HCT116 (cell line): ENCODE results near the gene UQCRHL. TPM values are rescaled to one million over a fixed set of nuclear protein-coding genes. Genes with fewer than 3 reads are reported as not detected.

ENCODE experiments used
- ATF3 ChIP-seq: IDR thresholded peaks from 2 replicates; pipeline ENCODE4 v1.6.1; 2012
- CBX3 ChIP-seq: IDR thresholded peaks from 2 replicates; pipeline ENCODE4 v1.6.1; 2012; ENCODE audit warnings: low read depth
- CEBPB ChIP-seq: IDR thresholded peaks from 2 replicates; pipeline ENCODE4 v1.6.1; 2012; ENCODE audit warnings: low read depth
- CTCF ChIP-seq, 3 experiments: fragments of 200-600 bp in 1 of 3; sonication (generic) in 1 of 3; IDR thresholded peaks in 2 of 3; conservative IDR thresholded peaks in 1 of 3; 2 replicates each; pipeline ENCODE4 v1.5.1; 2012 to 2017; ENCODE audit warnings: low read depth in 2 of 3, low read length in 2 of 3, antibody characterized with exemption in 1 of 3, borderline replicate concordance in 1 of 3, control low read depth in 1 of 3, mild to moderate bottlenecking in 1 of 3, mixed read lengths in 1 of 3, mixed run types in 1 of 3, moderate library complexity in 1 of 3; ENCODE audit not compliant: insufficient read depth in 1 of 3
- EGR1 ChIP-seq: IDR thresholded peaks from 2 replicates; pipeline ENCODE4 v1.6.1; 2012; ENCODE audit warnings: low read depth
- EZH2 ChIP-seq: fragments of 200-600 bp; sonication (generic); IDR thresholded peaks from 2 replicates; pipeline ENCODE4 v1.6.1; 2017; ENCODE audit warnings: antibody characterized with exemption, mixed run types
- EZH2phosphoT487 ChIP-seq: fragments of 200-600 bp; IDR thresholded peaks from 2 replicates; pipeline ENCODE4 v1.6.1; 2018; ENCODE audit warnings: antibody characterized with exemption, borderline replicate concordance
- JUND ChIP-seq: IDR thresholded peaks from 2 replicates; pipeline ENCODE4 v1.6.1; 2012
- MAX ChIP-seq: IDR thresholded peaks from 2 replicates; pipeline ENCODE4 v1.6.1; 2012
- POLR2A ChIP-seq: IDR thresholded peaks from 2 replicates; pipeline ENCODE4 v1.7.0; 2011; ENCODE audit warnings: borderline replicate concordance; ENCODE audit not compliant: insufficient read depth, insufficient read length; ENCODE audit errors: extremely low read depth
- POLR2AphosphoS5 ChIP-seq: IDR thresholded peaks from 2 replicates; pipeline ENCODE4 v1.6.1; 2011; ENCODE audit warnings: mild to moderate bottlenecking, low read depth, low read length, moderate library complexity
- RAD21 ChIP-seq: IDR thresholded peaks from 2 replicates; pipeline ENCODE4 v1.6.1; 2012; ENCODE audit warnings: low read depth, mild to moderate bottlenecking
- SRF ChIP-seq: IDR thresholded peaks from 2 replicates; pipeline ENCODE4 v1.6.1; 2012; ENCODE audit warnings: low read depth
- YY1 ChIP-seq: IDR thresholded peaks from 2 replicates; pipeline ENCODE4 v1.6.1; 2011; ENCODE audit warnings: low read length, low read depth, moderate library complexity, mild to moderate bottlenecking; ENCODE audit not compliant: insufficient replicate concordance; ENCODE audit errors: extremely low read depth
- total RNA-seq: library from RNA; stranded (reverse); gene quantifications from one replicate; pipeline ENCODE4 v1.2.1, GENCODE V29; 2021; ENCODE audit not compliant: unreplicated experiment

Gene UQCRHL
- total RNA-seq, 1 experiment from 2014 or later, result 2.5 TPM

GRCh38 chr1:15848929-15849774, 41.7 kb upstream of the UQCRHL start (continued):
- TF ChIP-seq POLR2AphosphoS5 (peak; percentile 41; the same call in 1 of the 2 replicates), SRF (no peak), YY1 (peak; percentile 9), CBX3 (no peak), EGR1 (peak; percentile 71), POLR2A (peak; percentile 31), MAX (no peak; the same call in 1 of the 2 replicates), RAD21 (no peak), CTCF (IDR thresholded peaks at IDR 0.05 in 2 of 3, conservative IDR thresholded peaks at IDR 0.05 in 1 of 3; ENCODE audit: borderline replicate concordance in 1 of 3, insufficient read depth in 1 of 3, low read depth in 2 of 3, low read length in 2 of 3) (no peak), JUND (peak; percentile 22; the same call in 1 of the 2 replicates), EZH2 (no peak), EZH2phosphoT487 (no peak), CEBPB (0 out of 2 replicates have a peak, but pooled peaks have one; percentile 3), ATF3 (no peak)
